Panc1 (cell line): Measurements from ENCODE around the gene TBX2.

Source experiments
- POLR2AphosphoS5 ChIP-seq: IDR thresholded peaks from 2 replicates; pipeline ENCODE4 v1.6.1; 2012; ENCODE audit warnings: mild to moderate bottlenecking, low read depth, low read length, moderate library complexity
- SIN3A ChIP-seq: IDR thresholded peaks from 2 replicates; pipeline ENCODE4 v1.6.1; 2012; ENCODE audit warnings: low read depth, mild to moderate bottlenecking, low read length, moderate library complexity, borderline replicate concordance; ENCODE audit not compliant: insufficient read depth
- TCF7L2 ChIP-seq: IDR thresholded peaks from 2 replicates; pipeline ENCODE4 v1.6.1; 2011; ENCODE audit warnings: mild to moderate bottlenecking, low read depth, low read length, inconsistent platforms
- TF ChIP-seq, protein P1 (sequence below): fragments of 450-650 bp; IDR thresholded peaks from 2 replicates; pipeline ENCODE4 v1.5.1; 2017; ENCODE audit warnings: mild to moderate bottlenecking
- TF ChIP-seq, protein P2 (sequence below), 2 experiments: IDR thresholded peaks; 2 replicates each; pipeline ENCODE4 v1.6.1; 2011 to 2012; ENCODE audit warnings: low read depth in 2 of 2, control low read depth in 1 of 2, low read length in 1 of 2, mild to moderate bottlenecking in 1 of 2, moderate library complexity in 1 of 2; ENCODE audit not compliant: insufficient read depth in 1 of 2

DNA sequence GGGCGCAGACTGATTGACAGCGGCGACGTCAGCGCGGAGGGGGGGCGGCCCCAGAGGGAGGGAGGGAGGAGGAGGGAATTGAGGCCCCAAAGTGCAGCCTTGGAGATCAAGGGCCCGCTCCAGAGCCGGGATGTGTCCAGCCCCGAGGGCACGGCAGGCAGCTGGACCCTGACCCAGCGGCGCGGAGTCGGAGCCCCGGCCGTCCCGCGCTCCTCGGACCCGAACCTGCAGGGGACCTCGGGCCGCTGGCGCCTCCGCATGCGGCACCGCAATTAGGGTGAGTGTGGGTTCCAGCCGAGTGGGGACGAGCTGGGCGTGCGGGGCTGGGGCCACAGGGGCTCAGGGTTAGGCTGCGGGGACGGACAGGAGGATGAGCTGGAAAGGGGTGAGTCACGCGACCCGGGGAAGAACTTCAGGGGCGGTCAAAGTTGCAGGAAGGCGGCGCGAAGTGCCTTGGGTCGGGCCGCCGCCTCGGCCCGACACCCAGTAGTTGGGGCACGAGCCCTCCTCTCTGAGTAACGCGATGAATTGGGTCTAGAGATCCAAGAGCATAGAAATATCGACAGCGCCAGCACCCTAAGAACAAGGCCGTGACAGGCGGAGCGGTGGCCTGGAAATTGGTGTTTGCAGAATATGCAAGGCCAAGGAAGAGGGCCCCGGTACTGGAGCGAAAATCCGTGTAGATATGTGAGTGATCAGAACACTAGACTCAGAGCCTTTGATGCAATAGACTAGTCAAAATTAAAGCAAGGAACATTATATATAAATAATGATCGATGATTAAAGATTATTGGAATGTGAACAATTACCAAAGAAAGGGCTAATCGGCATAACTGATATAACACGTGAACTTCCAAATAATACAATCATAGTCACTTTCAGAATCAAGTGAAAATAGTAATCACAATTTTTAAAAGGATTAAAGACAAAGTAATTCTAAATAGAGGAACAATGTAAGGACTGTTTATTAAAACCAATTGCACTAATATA is 53.0 kb downstream of the TBX2 start, which contains the start of gene TBX4:
- TF ChIP-seq, protein P1, sequence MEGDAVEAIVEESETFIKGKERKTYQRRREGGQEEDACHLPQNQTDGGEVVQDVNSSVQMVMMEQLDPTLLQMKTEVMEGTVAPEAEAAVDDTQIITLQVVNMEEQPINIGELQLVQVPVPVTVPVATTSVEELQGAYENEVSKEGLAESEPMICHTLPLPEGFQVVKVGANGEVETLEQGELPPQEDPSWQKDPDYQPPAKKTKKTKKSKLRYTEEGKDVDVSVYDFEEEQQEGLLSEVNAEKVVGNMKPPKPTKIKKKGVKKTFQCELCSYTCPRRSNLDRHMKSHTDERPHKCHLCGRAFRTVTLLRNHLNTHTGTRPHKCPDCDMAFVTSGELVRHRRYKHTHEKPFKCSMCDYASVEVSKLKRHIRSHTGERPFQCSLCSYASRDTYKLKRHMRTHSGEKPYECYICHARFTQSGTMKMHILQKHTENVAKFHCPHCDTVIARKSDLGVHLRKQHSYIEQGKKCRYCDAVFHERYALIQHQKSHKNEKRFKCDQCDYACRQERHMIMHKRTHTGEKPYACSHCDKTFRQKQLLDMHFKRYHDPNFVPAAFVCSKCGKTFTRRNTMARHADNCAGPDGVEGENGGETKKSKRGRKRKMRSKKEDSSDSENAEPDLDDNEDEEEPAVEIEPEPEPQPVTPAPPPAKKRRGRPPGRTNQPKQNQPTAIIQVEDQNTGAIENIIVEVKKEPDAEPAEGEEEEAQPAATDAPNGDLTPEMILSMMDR = no peak
- TF ChIP-seq SIN3A = no peak
- no peak for TF ChIP-seq TCF7L2
- TF ChIP-seq, protein P2, sequence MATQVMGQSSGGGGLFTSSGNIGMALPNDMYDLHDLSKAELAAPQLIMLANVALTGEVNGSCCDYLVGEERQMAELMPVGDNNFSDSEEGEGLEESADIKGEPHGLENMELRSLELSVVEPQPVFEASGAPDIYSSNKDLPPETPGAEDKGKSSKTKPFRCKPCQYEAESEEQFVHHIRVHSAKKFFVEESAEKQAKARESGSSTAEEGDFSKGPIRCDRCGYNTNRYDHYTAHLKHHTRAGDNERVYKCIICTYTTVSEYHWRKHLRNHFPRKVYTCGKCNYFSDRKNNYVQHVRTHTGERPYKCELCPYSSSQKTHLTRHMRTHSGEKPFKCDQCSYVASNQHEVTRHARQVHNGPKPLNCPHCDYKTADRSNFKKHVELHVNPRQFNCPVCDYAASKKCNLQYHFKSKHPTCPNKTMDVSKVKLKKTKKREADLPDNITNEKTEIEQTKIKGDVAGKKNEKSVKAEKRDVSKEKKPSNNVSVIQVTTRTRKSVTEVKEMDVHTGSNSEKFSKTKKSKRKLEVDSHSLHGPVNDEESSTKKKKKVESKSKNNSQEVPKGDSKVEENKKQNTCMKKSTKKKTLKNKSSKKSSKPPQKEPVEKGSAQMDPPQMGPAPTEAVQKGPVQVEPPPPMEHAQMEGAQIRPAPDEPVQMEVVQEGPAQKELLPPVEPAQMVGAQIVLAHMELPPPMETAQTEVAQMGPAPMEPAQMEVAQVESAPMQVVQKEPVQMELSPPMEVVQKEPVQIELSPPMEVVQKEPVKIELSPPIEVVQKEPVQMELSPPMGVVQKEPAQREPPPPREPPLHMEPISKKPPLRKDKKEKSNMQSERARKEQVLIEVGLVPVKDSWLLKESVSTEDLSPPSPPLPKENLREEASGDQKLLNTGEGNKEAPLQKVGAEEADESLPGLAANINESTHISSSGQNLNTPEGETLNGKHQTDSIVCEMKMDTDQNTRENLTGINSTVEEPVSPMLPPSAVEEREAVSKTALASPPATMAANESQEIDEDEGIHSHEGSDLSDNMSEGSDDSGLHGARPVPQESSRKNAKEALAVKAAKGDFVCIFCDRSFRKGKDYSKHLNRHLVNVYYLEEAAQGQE (IDR thresholded peaks at IDR 0.05; ENCODE audit: insufficient read depth in 1 of 2, low read depth in 2 of 2, low read length in 1 of 2) = no peak
- no peak for TF ChIP-seq POLR2AphosphoS5
